Measurements from ENCODE around the gene ZFPL1.

GRCh38 chr11:65134240-65134951 is 50.4 kb downstream of the ZFPL1 start, which contains the start of gene SYVN1:
- TF ChIP-seq CTCF (IDR thresholded peaks at IDR 0.05; ENCODE audit: insufficient read depth, low read depth, low read length), result no peak
- no peak for TF ChIP-seq EZH2 (IDR thresholded peaks at IDR 0.05; ENCODE audit: insufficient read depth, low read length)

All from astrocyte (in vitro differentiated cells and primary cell).